Duodenal mucosa (tissue), 2 donors: ENCODE data around the gene BNC2.

ENCODE experiments used
- H3K27ac ChIP-seq: one replicate; pipeline ENCODE4 v1.7.0; 2013; ENCODE audit warnings: low read depth, low read length
- H3K27me3 ChIP-seq, 2 donors: one replicate each; pipeline ENCODE4 v1.7.0; 2013; ENCODE audit warnings: low read length in 2 of 2, control low read depth in 1 of 2; ENCODE audit not compliant: insufficient read depth in 2 of 2, control insufficient read depth in 1 of 2
- H3K36me3 ChIP-seq, 2 donors: one replicate each; pipeline ENCODE4 v1.7.0; 2013; ENCODE audit warnings: low read length in 2 of 2, control low read depth in 1 of 2; ENCODE audit not compliant: insufficient read depth in 2 of 2, control insufficient read depth in 1 of 2
- H3K4me1 ChIP-seq, 2 donors: one replicate each; pipeline ENCODE4 v1.7.0; 2013; ENCODE audit warnings: low read length in 2 of 2, control low read depth in 1 of 2; ENCODE audit not compliant: insufficient read depth in 2 of 2, control insufficient read depth in 1 of 2
- H3K4me3 ChIP-seq, 2 donors: one replicate each; pipeline ENCODE4 v1.7.0; 2013; ENCODE audit warnings: low read length in 2 of 2, low read depth in 1 of 2
- H3K9ac ChIP-seq, 2 donors: one replicate each; pipeline ENCODE4 v1.7.0; 2013; ENCODE audit warnings: low read length in 2 of 2, low read depth in 1 of 2
- H3K9me3 ChIP-seq, 2 donors: one replicate each; pipeline ENCODE4 v1.7.0; 2013; ENCODE audit warnings: low read length in 2 of 2, control low read depth in 1 of 2; ENCODE audit not compliant: control insufficient read depth in 1 of 2

BNC2 gene

GRCh38 chr9:16414451-16414850 lies 456.0 kb downstream of the BNC2 start:
- Histone ChIP-seq H3K36me3 (no peaks in the 10 kb centered on the region), H3K4me1 (no peaks in the 10 kb centered on the region), H3K9me3 (no peaks in the 10 kb centered on the region), H3K9ac (no peak overlapping the region), H3K27me3 (peaks cover 0 to 3% of the 10 kb centered on the region in 2 donors), H3K27ac (no peak overlapping the region), H3K4me3 (no peak overlapping the region)

- no peak overlapping the region for H3K9ac ChIP-seq
- no peaks in the 10 kb centered on the region for H3K36me3 ChIP-seq
- H3K9me3 ChIP-seq, result no peaks in the 10 kb centered on the region
- H3K4me3 ChIP-seq, result no peak overlapping the region
- no peak overlapping the region for H3K27ac ChIP-seq
- H3K4me1 ChIP-seq, result no peaks in the 10 kb centered on the region
- peaks cover 3% of the 10 kb centered on the region in 2 donors for H3K27me3 ChIP-seq
Measured at GRCh38 chr9:16413509-16414016, 456.9 kb downstream of the BNC2 start.

- H3K27me3 ChIP-seq, result peaks cover 3% of the 10 kb centered on the region in 2 donors
- H3K4me1 ChIP-seq, result no peaks in the 10 kb centered on the region
- no peaks in the 10 kb centered on the region for H3K36me3 ChIP-seq
- H3K9me3 ChIP-seq, result no peaks in the 10 kb centered on the region
- H3K9ac ChIP-seq, result no peak overlapping the region
- H3K4me3 ChIP-seq, result no peak overlapping the region
- H3K27ac ChIP-seq, result no peak overlapping the region
Measured at GRCh38 chr9:16412740-16413139, 457.7 kb downstream of the BNC2 start.

GRCh38 chr9:16411311-16411710 lies 459.2 kb downstream of the BNC2 start:
- no peaks in the 10 kb centered on the region for H3K4me1 ChIP-seq
- no peak overlapping the region for H3K27ac ChIP-seq
- H3K9me3 ChIP-seq, result no peaks in the 10 kb centered on the region
- H3K4me3 ChIP-seq, result no peak overlapping the region
- H3K9ac ChIP-seq, result no peak overlapping the region
- H3K36me3 ChIP-seq, result no peaks in the 10 kb centered on the region
- peaks cover 3% of the 10 kb centered on the region in 2 donors for H3K27me3 ChIP-seq

- Histone ChIP-seq H3K4me1 (no peaks in the 10 kb centered on the region), H3K4me3 (no peak overlapping the region), H3K27me3 (peaks cover 3% of the 10 kb centered on the region in 2 donors), H3K27ac (no peak overlapping the region), H3K36me3 (no peaks in the 10 kb centered on the region), H3K9ac (no peak overlapping the region), H3K9me3 (no peaks in the 10 kb centered on the region)
Measured at GRCh38 chr9:16410601-16411280, 459.7 kb downstream of the BNC2 start.

GRCh38 chr9:16407617-16408016 lies 462.9 kb downstream of the BNC2 start:
- no peaks in the 10 kb centered on the region for H3K4me1 ChIP-seq
- H3K27me3 ChIP-seq, result peaks cover under 1 to 3% of the 10 kb centered on the region in 2 donors
- no peak overlapping the region for H3K9ac ChIP-seq
- no peaks in the 10 kb centered on the region for H3K36me3 ChIP-seq
- no peak overlapping the region for H3K27ac ChIP-seq
- no peak overlapping the region for H3K4me3 ChIP-seq
- H3K9me3 ChIP-seq, result no peaks in the 10 kb centered on the region

- Histone ChIP-seq H3K9ac (no peak overlapping the region), H3K9me3 (no peaks in the 10 kb centered on the region)
Measured at GRCh38 chr9:16406526-16407225, 463.8 kb downstream of the BNC2 start.

GRCh38 chr9:16405421-16405820 lies 465.0 kb downstream of the BNC2 start:
- H3K4me3 ChIP-seq, result no peak overlapping the region
- H3K27me3 ChIP-seq, result peaks cover 0 to 3% of the 10 kb centered on the region in 2 donors
- no peak overlapping the region for H3K27ac ChIP-seq
- H3K36me3 ChIP-seq, result no peaks in the 10 kb centered on the region
- no peaks in the 10 kb centered on the region for H3K9me3 ChIP-seq
- no peaks in the 10 kb centered on the region for H3K4me1 ChIP-seq
- H3K9ac ChIP-seq, result no peak overlapping the region

More at GRCh38 chr9:16406526-16407225, 463.8 kb downstream of the BNC2 start:
- Histone ChIP-seq H3K27ac (no peak overlapping the region), H3K4me1 (no peaks in the 10 kb centered on the region), H3K27me3 (peaks cover 0 to 3% of the 10 kb centered on the region in 2 donors), H3K4me3 (no peak overlapping the region), H3K36me3 (no peaks in the 10 kb centered on the region)

GRCh38 chr9:16401701-16402100 lies 468.8 kb downstream of the BNC2 start:
- no peaks in the 10 kb centered on the region for H3K27me3 ChIP-seq
- H3K9ac ChIP-seq, result no peak overlapping the region
- H3K9me3 ChIP-seq, result no peaks in the 10 kb centered on the region
- no peak overlapping the region for H3K27ac ChIP-seq
- no peak overlapping the region for H3K4me3 ChIP-seq
- peaks cover 0 to 5% of the 10 kb centered on the region in 2 donors for H3K4me1 ChIP-seq
- H3K36me3 ChIP-seq, result no peaks in the 10 kb centered on the region

- Histone ChIP-seq H3K4me1 (peaks cover 0 to 5% of the 10 kb centered on the region in 2 donors), H3K4me3 (no peak overlapping the region), H3K27ac (no peak overlapping the region), H3K27me3 (no peaks in the 10 kb centered on the region), H3K36me3 (no peaks in the 10 kb centered on the region), H3K9ac (no peak overlapping the region), H3K9me3 (peaks cover 0 to 5% of the 10 kb centered on the region in 2 donors)
Measured at GRCh38 chr9:16398691-16399090, 471.8 kb downstream of the BNC2 start.
